Measurements from ENCODE around the gene FBXO38. TPM values are rescaled to one million over a fixed set of nuclear protein-coding genes. Genes with fewer than 3 reads are reported as not detected.

Gene FBXO38
- total and polyA plus RNA-seq, 9 of the 15 experiments (the other 6 are each of a cell fraction or from before 2014, with no cell fraction given), result 7.4 to 39.4 (median 29.3) TPM

DNA sequence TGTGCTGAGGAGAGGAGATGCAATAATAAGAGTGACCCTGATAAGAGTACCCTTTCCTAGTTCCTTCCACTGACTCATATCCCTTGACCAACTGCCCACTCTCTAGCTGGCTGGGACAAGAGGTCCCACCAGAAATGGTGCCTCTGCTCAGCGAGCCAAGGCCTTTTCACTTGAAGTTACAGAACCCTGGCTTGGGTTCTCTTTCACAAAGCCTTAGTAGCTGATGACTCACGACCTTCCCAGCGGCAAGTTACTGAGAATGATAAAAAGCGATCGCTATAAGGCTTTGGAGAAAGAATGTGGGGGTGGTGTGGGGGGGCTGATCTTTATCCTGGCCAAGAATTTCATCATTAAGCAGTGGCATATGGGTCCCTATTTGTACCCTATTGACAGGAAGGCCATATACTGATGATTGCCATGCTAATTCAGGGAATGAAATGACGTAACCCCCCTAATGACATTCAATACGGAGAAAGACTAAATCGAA is 90.3 kb downstream of the FBXO38 start (continued):
- TF ChIP-seq MCM5 (IDR thresholded peaks at IDR 0.05; ENCODE audit: low read depth), result no peak
- no peak for TF ChIP-seq MCM7 (IDR thresholded peaks at IDR 0.05)
- no peak for TF ChIP-seq GABPB2 (CRISPR knock-in tag; conservative IDR thresholded peaks at IDR 0.05)
- TF ChIP-seq, protein P1, sequence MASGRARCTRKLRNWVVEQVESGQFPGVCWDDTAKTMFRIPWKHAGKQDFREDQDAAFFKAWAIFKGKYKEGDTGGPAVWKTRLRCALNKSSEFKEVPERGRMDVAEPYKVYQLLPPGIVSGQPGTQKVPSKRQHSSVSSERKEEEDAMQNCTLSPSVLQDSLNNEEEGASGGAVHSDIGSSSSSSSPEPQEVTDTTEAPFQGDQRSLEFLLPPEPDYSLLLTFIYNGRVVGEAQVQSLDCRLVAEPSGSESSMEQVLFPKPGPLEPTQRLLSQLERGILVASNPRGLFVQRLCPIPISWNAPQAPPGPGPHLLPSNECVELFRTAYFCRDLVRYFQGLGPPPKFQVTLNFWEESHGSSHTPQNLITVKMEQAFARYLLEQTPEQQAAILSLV (tag; IDR thresholded peaks at IDR 0.05), result no peak
- TF ChIP-seq ZKSCAN3 (CRISPR knock-in tag; IDR thresholded peaks at IDR 0.05), result no peak
- TF ChIP-seq PML (IDR thresholded peaks at IDR 0.05; ENCODE audit: low read length), result no peak
- no peak for TF ChIP-seq SIN3B (IDR thresholded peaks at IDR 0.05; ENCODE audit: low read depth)
- TF ChIP-seq CC2D1A (IDR thresholded peaks at IDR 0.05), result 0 out of 2 replicates have a peak, but pooled peaks have one; percentile 17
- TF ChIP-seq ZNF133 (CRISPR knock-in tag; IDR thresholded peaks at IDR 0.05), result no peak
- TF ChIP-seq, protein P2, sequence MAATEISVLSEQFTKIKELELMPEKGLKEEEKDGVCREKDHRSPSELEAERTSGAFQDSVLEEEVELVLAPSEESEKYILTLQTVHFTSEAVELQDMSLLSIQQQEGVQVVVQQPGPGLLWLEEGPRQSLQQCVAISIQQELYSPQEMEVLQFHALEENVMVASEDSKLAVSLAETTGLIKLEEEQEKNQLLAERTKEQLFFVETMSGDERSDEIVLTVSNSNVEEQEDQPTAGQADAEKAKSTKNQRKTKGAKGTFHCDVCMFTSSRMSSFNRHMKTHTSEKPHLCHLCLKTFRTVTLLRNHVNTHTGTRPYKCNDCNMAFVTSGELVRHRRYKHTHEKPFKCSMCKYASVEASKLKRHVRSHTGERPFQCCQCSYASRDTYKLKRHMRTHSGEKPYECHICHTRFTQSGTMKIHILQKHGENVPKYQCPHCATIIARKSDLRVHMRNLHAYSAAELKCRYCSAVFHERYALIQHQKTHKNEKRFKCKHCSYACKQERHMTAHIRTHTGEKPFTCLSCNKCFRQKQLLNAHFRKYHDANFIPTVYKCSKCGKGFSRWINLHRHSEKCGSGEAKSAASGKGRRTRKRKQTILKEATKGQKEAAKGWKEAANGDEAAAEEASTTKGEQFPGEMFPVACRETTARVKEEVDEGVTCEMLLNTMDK (IDR thresholded peaks at IDR 0.05; ENCODE audit: borderline replicate concordance, insufficient read depth, low read depth, low read length, poor library complexity, severe bottlenecking), result no peak
- peak; percentile 81 for TF ChIP-seq SMARCE1 (IDR thresholded peaks at IDR 0.05)
- TF ChIP-seq CCAR2 (IDR thresholded peaks at IDR 0.05; ENCODE audit: low read depth, low read length), result no peak
- TF ChIP-seq GTF2E2 (tag; IDR thresholded peaks at IDR 0.05), result no peak
- TF ChIP-seq, protein P3, sequence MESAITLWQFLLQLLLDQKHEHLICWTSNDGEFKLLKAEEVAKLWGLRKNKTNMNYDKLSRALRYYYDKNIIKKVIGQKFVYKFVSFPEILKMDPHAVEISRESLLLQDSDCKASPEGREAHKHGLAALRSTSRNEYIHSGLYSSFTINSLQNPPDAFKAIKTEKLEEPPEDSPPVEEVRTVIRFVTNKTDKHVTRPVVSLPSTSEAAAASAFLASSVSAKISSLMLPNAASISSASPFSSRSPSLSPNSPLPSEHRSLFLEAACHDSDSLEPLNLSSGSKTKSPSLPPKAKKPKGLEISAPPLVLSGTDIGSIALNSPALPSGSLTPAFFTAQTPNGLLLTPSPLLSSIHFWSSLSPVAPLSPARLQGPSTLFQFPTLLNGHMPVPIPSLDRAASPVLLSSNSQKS (CRISPR knock-in tag; IDR thresholded peaks at IDR 0.05), result no peak
- no peak for TF ChIP-seq TEAD2 (tag; IDR thresholded peaks at IDR 0.05)
- TF ChIP-seq, protein P4, sequence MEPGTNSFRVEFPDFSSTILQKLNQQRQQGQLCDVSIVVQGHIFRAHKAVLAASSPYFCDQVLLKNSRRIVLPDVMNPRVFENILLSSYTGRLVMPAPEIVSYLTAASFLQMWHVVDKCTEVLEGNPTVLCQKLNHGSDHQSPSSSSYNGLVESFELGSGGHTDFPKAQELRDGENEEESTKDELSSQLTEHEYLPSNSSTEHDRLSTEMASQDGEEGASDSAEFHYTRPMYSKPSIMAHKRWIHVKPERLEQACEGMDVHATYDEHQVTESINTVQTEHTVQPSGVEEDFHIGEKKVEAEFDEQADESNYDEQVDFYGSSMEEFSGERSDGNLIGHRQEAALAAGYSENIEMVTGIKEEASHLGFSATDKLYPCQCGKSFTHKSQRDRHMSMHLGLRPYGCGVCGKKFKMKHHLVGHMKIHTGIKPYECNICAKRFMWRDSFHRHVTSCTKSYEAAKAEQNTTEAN (CRISPR knock-in tag; IDR thresholded peaks at IDR 0.05), result no peak
- TF ChIP-seq MXI1 (IDR thresholded peaks at IDR 0.05; ENCODE audit: low read depth, low read length), result no peak
- TF ChIP-seq KLF6 (CRISPR knock-in tag; IDR thresholded peaks at IDR 0.05; ENCODE audit: borderline replicate concordance), result no peak
- TF ChIP-seq GATAD2A (IDR thresholded peaks at IDR 0.05), result peak; percentile 38; the same call in 1 of the 2 replicates
- TF ChIP-seq NFXL1 (CRISPR knock-in tag; IDR thresholded peaks at IDR 0.05), result no peak
- TF ChIP-seq BHLHE40 (IDR thresholded peaks at IDR 0.05; ENCODE audit: low read length), result no peak
- TF ChIP-seq, protein P5, sequence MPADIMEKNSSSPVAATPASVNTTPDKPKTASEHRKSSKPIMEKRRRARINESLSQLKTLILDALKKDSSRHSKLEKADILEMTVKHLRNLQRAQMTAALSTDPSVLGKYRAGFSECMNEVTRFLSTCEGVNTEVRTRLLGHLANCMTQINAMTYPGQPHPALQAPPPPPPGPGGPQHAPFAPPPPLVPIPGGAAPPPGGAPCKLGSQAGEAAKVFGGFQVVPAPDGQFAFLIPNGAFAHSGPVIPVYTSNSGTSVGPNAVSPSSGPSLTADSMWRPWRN (IDR thresholded peaks at IDR 0.05; ENCODE audit: low read depth), result no peak
- no peak for TF ChIP-seq NFE2 (IDR thresholded peaks at IDR 0.05; ENCODE audit: low read depth)
- TF ChIP-seq SREBF1 (IDR thresholded peaks at IDR 0.05; ENCODE audit: borderline replicate concordance, low read depth, low read length), result no peak
- TF ChIP-seq ZBTB34 (CRISPR knock-in tag; IDR thresholded peaks at IDR 0.05), result no peak

Measured in K562 (cell line).